ENCODE results near the gene FGFBP1.
"Not testable (repeated sequence)": the region's sequence is repeated elsewhere in the genome, so short reads cannot be mapped to it uniquely, and the experiment has no call there.

Gene FGFBP1

GRCh38 chr4:15945516-15945915 lies 7.0 kb upstream of the FGFBP1 start:
- DNase-seq (ENCODE audit: low spot score), result no peak

- DNase-seq (ENCODE audit: low spot score), result no peak
These were observed 6.4 kb upstream of the FGFBP1 start for GRCh38 chr4:15944895-15945294.

- no peak for DNase-seq (ENCODE audit: low spot score)
These were observed 3.7 kb upstream of the FGFBP1 start for GRCh38 chr4:15942283-15942682.

GRCh38 chr4:15938182-15938581 lies 358 bp downstream of the FGFBP1 start:
- DNase-seq (ENCODE audit: low spot score), result no peak

- no peak for DNase-seq (ENCODE audit: low spot score)
These were observed 2.0 kb downstream of the FGFBP1 start for GRCh38 chr4:15936495-15936894.

- DNase-seq (ENCODE audit: low spot score), result no peak
These were observed 2.8 kb downstream of the FGFBP1 start for GRCh38 chr4:15935504-15936402.

- no peak for DNase-seq (ENCODE audit: low spot score)
These were observed 4.3 kb downstream of the FGFBP1 start for GRCh38 chr4:15934259-15934658.

GRCh38 chr4:15931451-15932210 lies 6.9 kb downstream of the FGFBP1 start:
- no peak for DNase-seq (ENCODE audit: low spot score)

GRCh38 chr4:15930314-15930713 lies 8.2 kb downstream of the FGFBP1 start:
- DNase-seq (ENCODE audit: low spot score), result no peak

GRCh38 chr4:15929540-15929939 lies 9.0 kb downstream of the FGFBP1 start:
- no peak for DNase-seq (ENCODE audit: low spot score)

GRCh38 chr4:15928883-15929282 lies 9.7 kb downstream of the FGFBP1 start:
- DNase-seq (ENCODE audit: low spot score), result no peak

- no peak for DNase-seq (ENCODE audit: low spot score)
These were observed 12.1 kb downstream of the FGFBP1 start for GRCh38 chr4:15926486-15926885.

- no peak for DNase-seq (ENCODE audit: low spot score)
These were observed 12.7 kb downstream of the FGFBP1 start for GRCh38 chr4:15925830-15926229.

GRCh38 chr4:15921592-15921932 lies 17.0 kb downstream of the FGFBP1 start:
- no peak for DNase-seq (ENCODE audit: low spot score)

GRCh38 chr4:15920723-15921591 lies 17.6 kb downstream of the FGFBP1 start:
- no peak for DNase-seq (ENCODE audit: low spot score)

- no peak for DNase-seq (ENCODE audit: low spot score)
These were observed 19.9 kb downstream of the FGFBP1 start for GRCh38 chr4:15918484-15919129.

GRCh38 chr4:15917297-15917696 lies 21.2 kb downstream of the FGFBP1 start:
- DNase-seq (ENCODE audit: low spot score), result no peak

GRCh38 chr4:15916358-15916757 lies 22.2 kb downstream of the FGFBP1 start:
- DNase-seq (ENCODE audit: low spot score), result not testable (repeated sequence)

GRCh38 chr4:15914736-15915135 lies 23.8 kb downstream of the FGFBP1 start:
- no peak for DNase-seq (ENCODE audit: low spot score)

- no peak for DNase-seq (ENCODE audit: low spot score)
These were observed 24.2 kb downstream of the FGFBP1 start for GRCh38 chr4:15914291-15914690.

GRCh38 chr4:15913631-15913970 lies 24.9 kb downstream of the FGFBP1 start:
- no peak for DNase-seq (ENCODE audit: low spot score)
